AG04450 (cell line): Measurements from ENCODE around the gene PDIK1L. TPM values are rescaled to one million over a fixed set of nuclear protein-coding genes. Genes with fewer than 3 reads are reported as not detected.

Experiments used
- CTCF ChIA-PET: fragments of 300-600, 350-600 bp; formaldehyde crosslinking; extraction: SDS; loops from one replicate; lab custom pipeline; 2022; ENCODE audit warnings: antibody characterized with exemption, inconsistent platforms; lab: Charles Lee
- POLR2A ChIA-PET: fragments of 350-600 bp; formaldehyde crosslinking; extraction: SDS; loops from one replicate; lab custom pipeline; 2021; ENCODE audit warnings: antibody characterized with exemption, inconsistent platforms; lab: Yijun Ruan, JAX
- DNase-seq: peaks from one replicate; pipeline ENCODE4 v3.0.0-alpha.2; 2011; ENCODE audit warnings: low read depth, low spot score
- H3K27ac ChIP-seq: one replicate; pipeline ENCODE4 v1.5.1; 2012; ENCODE audit warnings: low read depth, low read length, control low read depth
- H3K27me3 ChIP-seq: one replicate; pipeline ENCODE4 v1.6.0; 2012; ENCODE audit warnings: low read length; ENCODE audit not compliant: control insufficient read depth, insufficient read depth
- H3K4me3 ChIP-seq: 2 replicates; pipeline ENCODE4 v1.5.1; 2011; ENCODE audit warnings: mild to moderate bottlenecking, low read depth, low read length, control low read depth
- H3K9me3 ChIP-seq: 2 replicates; pipeline ENCODE4 v1.5.1; 2012; ENCODE audit warnings: low read length; ENCODE audit not compliant: control insufficient read depth, insufficient read depth
- CTCF ChIP-seq: IDR thresholded peaks from 2 replicates; pipeline ENCODE4 v1.5.1; 2011; ENCODE audit warnings: low read depth, low read length, control low read depth, inconsistent platforms
- polyA plus RNA-seq: library from polyadenylated mRNA; depleted of rRNA; stranded (reverse); fragments of >200 nt; gene quantifications from 2 replicates; pipeline ENCODE4 v1.2.3, GENCODE V29; 2011

The PDIK1L gene
- polyA plus RNA-seq, 1 experiment = 2.9 TPM

GRCh38 chr1:26161415-26162219, 50.0 kb downstream of the PDIK1L start:
- ChIA-PET CTCF (interaction anchor here (1.0 to 1.1 kb wide), 2 partner anchors 29 to 255 kb away, joined by 3 read pairs; no protein-coding TSS in a partner anchor), POLR2A (no interaction called here)
- H3K9me3 ChIP-seq = no peaks in the 10 kb centered on the region; the same call in 1 of the 2 replicates
- H3K4me3 ChIP-seq = peak overlapping the region; percentile 46
- peaks cover 27% of the 10 kb centered on the region for H3K27me3 ChIP-seq
- 0 out of 2 replicates have a peak, but pooled peaks have one; percentile 24 for TF ChIP-seq CTCF
- no peak for DNase-seq
- H3K27ac ChIP-seq = no peak overlapping the region

GRCh38 chr1:26162220-26162709, 50.6 kb downstream of the PDIK1L start:
- CTCF ChIA-PET = interaction anchor here (0.8 to 1.6 kb wide), 2 partner anchors 18 to 19 kb away, joined by 6 to 7 read pairs; no protein-coding TSS in a partner anchor
- POLR2A ChIA-PET = no interaction called here
- Histone ChIP-seq H3K27ac (no peak overlapping the region), H3K27me3 (peaks cover 25% of the 10 kb centered on the region), H3K4me3 (peak overlapping the region; percentile 45), H3K9me3 (no peaks in the 10 kb centered on the region; the same call in 1 of the 2 replicates)
- DNase-seq = no peak
- TF ChIP-seq CTCF = no peak

- no peak for DNase-seq
- no peak for TF ChIP-seq CTCF
- POLR2A ChIA-PET = no interaction called here
- Histone ChIP-seq H3K27ac (no peak overlapping the region), H3K27me3 (peaks cover 19% of the 10 kb centered on the region), H3K4me3 (no peak overlapping the region), H3K9me3 (no peaks in the 10 kb centered on the region; the same call in 1 of the 2 replicates)
- CTCF ChIA-PET = interaction anchor here (0.6 to 1.6 kb wide), 8 partner anchors 10 to 556 kb away, joined by 3 to 13 read pairs (median 4); no protein-coding TSS in a partner anchor
Measured at GRCh38 chr1:26163684-26164035, 52.0 kb downstream of the PDIK1L start.

GRCh38 chr1:26164036-26164860, 52.6 kb downstream of the PDIK1L start:
- H3K27me3 ChIP-seq = peaks cover 17% of the 10 kb centered on the region
- CTCF ChIA-PET = interaction anchor here (0.5 to 1.8 kb wide), 9 partner anchors 8 to 158 kb away, joined by 3 to 13 read pairs (median 5); no protein-coding TSS in a partner anchor
- no peaks in the 10 kb centered on the region; the same call in 1 of the 2 replicates for H3K9me3 ChIP-seq
- H3K27ac ChIP-seq = no peak overlapping the region
- no peak for DNase-seq
- TF ChIP-seq CTCF = peak; percentile 24
- POLR2A ChIA-PET = no interaction called here
- H3K4me3 ChIP-seq = peak overlapping the region; percentile 40
